Liver (tissue), 3 donors: Measurements from ENCODE around the gene CUL4A.

ENCODE experiments used
- EGR1 ChIP-seq, 2 donors: IDR thresholded peaks; 2 replicates each; pipeline ENCODE4 v1.6.1; 2016 to 2018; ENCODE audit warnings: antibody characterized with exemption in 2 of 2, low read depth in 2 of 2
- GABPA ChIP-seq, 2 donors: IDR thresholded peaks in 1 of 2; conservative IDR thresholded peaks in 1 of 2; 2 replicates each; pipeline ENCODE4 v1.6.1; 2016; ENCODE audit warnings: antibody characterized with exemption in 2 of 2, mild to moderate bottlenecking in 1 of 2, moderate library complexity in 1 of 2
- JUND ChIP-seq, 2 donors: IDR thresholded peaks; 2 replicates each; pipeline ENCODE4 v1.6.1; 2016; ENCODE audit warnings: antibody characterized with exemption in 2 of 2
- RAD21 ChIP-seq, 2 donors: IDR thresholded peaks; 2 replicates each; pipeline ENCODE4 v1.6.1; 2016; ENCODE audit warnings: antibody characterized with exemption in 2 of 2, mild to moderate bottlenecking in 2 of 2
- SP1 ChIP-seq: IDR thresholded peaks from 2 replicates; pipeline ENCODE4 v1.6.1; 2018; ENCODE audit warnings: antibody characterized with exemption, mild to moderate bottlenecking
- TAF1 ChIP-seq: conservative IDR thresholded peaks from 2 replicates; pipeline ENCODE4 v1.6.1; 2016; ENCODE audit warnings: antibody characterized with exemption, mild to moderate bottlenecking
- YY1 ChIP-seq: IDR thresholded peaks from 2 replicates; pipeline ENCODE4 v1.6.1; 2016; ENCODE audit warnings: antibody characterized with exemption, mild to moderate bottlenecking
- TF ChIP-seq, protein P1 (sequence below): fragments of 150-350 bp; IDR thresholded peaks from 2 replicates; pipeline ENCODE4 v1.5.1; 2017; ENCODE audit warnings: improper control_type of control experiment, low read depth, low read length; ENCODE audit not compliant: missing input control
- TF ChIP-seq, protein P2 (sequence below): IDR thresholded peaks from 2 replicates; pipeline ENCODE4 v1.6.1; 2016; ENCODE audit warnings: antibody characterized with exemption, mild to moderate bottlenecking
- TF ChIP-seq, protein P3 (sequence below): IDR thresholded peaks from 2 replicates; pipeline ENCODE4 v1.6.1; 2016; ENCODE audit warnings: antibody characterized with exemption
- TF ChIP-seq, protein P4 (sequence below): IDR thresholded peaks from 2 replicates; pipeline ENCODE4 v1.6.1; 2016; ENCODE audit warnings: antibody characterized with exemption
- TF ChIP-seq, protein P5 (sequence below): IDR thresholded peaks from 2 replicates; pipeline ENCODE4 v1.6.1; 2016; ENCODE audit warnings: antibody characterized with exemption
- donor health status: healthy.
- donor health status: healthy.

DNA sequence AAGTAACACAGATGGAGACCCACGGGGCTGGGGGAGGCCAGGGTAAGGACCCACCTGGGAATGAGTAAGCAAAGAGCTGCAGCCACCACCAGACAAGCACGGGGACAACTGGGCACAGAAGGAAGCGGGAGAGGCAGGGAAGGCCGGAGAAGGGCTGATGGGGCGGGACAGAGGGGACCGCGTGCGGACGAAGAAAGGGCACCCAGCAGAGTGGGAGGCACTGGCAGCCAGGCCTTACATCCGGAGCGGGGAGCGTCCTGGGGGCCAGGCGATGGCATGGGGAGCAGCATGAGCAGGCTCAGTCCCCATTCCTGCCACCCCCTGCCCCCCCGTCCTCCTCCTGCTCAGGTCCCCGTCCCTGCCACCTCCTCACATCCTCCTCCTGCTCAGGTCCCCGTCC, 48.0 kb upstream of the CUL4A start:
- TF ChIP-seq, protein P1, sequence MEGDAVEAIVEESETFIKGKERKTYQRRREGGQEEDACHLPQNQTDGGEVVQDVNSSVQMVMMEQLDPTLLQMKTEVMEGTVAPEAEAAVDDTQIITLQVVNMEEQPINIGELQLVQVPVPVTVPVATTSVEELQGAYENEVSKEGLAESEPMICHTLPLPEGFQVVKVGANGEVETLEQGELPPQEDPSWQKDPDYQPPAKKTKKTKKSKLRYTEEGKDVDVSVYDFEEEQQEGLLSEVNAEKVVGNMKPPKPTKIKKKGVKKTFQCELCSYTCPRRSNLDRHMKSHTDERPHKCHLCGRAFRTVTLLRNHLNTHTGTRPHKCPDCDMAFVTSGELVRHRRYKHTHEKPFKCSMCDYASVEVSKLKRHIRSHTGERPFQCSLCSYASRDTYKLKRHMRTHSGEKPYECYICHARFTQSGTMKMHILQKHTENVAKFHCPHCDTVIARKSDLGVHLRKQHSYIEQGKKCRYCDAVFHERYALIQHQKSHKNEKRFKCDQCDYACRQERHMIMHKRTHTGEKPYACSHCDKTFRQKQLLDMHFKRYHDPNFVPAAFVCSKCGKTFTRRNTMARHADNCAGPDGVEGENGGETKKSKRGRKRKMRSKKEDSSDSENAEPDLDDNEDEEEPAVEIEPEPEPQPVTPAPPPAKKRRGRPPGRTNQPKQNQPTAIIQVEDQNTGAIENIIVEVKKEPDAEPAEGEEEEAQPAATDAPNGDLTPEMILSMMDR, result no peak
- no peak for TF ChIP-seq YY1
- TF ChIP-seq SP1, result no peak
- TF ChIP-seq TAF1, result no peak
- TF ChIP-seq, protein P2, sequence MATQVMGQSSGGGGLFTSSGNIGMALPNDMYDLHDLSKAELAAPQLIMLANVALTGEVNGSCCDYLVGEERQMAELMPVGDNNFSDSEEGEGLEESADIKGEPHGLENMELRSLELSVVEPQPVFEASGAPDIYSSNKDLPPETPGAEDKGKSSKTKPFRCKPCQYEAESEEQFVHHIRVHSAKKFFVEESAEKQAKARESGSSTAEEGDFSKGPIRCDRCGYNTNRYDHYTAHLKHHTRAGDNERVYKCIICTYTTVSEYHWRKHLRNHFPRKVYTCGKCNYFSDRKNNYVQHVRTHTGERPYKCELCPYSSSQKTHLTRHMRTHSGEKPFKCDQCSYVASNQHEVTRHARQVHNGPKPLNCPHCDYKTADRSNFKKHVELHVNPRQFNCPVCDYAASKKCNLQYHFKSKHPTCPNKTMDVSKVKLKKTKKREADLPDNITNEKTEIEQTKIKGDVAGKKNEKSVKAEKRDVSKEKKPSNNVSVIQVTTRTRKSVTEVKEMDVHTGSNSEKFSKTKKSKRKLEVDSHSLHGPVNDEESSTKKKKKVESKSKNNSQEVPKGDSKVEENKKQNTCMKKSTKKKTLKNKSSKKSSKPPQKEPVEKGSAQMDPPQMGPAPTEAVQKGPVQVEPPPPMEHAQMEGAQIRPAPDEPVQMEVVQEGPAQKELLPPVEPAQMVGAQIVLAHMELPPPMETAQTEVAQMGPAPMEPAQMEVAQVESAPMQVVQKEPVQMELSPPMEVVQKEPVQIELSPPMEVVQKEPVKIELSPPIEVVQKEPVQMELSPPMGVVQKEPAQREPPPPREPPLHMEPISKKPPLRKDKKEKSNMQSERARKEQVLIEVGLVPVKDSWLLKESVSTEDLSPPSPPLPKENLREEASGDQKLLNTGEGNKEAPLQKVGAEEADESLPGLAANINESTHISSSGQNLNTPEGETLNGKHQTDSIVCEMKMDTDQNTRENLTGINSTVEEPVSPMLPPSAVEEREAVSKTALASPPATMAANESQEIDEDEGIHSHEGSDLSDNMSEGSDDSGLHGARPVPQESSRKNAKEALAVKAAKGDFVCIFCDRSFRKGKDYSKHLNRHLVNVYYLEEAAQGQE, result no peak
- TF ChIP-seq, protein P3, sequence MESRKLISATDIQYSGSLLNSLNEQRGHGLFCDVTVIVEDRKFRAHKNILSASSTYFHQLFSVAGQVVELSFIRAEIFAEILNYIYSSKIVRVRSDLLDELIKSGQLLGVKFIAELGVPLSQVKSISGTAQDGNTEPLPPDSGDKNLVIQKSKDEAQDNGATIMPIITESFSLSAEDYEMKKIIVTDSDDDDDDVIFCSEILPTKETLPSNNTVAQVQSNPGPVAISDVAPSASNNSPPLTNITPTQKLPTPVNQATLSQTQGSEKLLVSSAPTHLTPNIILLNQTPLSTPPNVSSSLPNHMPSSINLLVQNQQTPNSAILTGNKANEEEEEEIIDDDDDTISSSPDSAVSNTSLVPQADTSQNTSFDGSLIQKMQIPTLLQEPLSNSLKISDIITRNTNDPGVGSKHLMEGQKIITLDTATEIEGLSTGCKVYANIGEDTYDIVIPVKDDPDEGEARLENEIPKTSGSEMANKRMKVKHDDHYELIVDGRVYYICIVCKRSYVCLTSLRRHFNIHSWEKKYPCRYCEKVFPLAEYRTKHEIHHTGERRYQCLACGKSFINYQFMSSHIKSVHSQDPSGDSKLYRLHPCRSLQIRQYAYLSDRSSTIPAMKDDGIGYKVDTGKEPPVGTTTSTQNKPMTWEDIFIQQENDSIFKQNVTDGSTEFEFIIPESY, result no peak
- TF ChIP-seq, protein P4, sequence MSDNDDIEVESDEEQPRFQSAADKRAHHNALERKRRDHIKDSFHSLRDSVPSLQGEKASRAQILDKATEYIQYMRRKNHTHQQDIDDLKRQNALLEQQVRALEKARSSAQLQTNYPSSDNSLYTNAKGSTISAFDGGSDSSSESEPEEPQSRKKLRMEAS, result no peak
- no peak for TF ChIP-seq JUND (IDR thresholded peaks at IDR 0.05)
- TF ChIP-seq, protein P5, sequence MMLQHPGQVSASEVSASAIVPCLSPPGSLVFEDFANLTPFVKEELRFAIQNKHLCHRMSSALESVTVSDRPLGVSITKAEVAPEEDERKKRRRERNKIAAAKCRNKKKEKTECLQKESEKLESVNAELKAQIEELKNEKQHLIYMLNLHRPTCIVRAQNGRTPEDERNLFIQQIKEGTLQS, result no peak
- TF ChIP-seq EGR1 (IDR thresholded peaks at IDR 0.05; ENCODE audit: low read depth in 2 of 2), result no peak
- no peak for TF ChIP-seq GABPA (IDR thresholded peaks at IDR 0.05 in 1 of 2, conservative IDR thresholded peaks at IDR 0.05 in 1 of 2)
- TF ChIP-seq RAD21 (IDR thresholded peaks at IDR 0.05), result no peak
